ENCODE measurements around the gene SUSD4.
"Not testable (repeated sequence)": the region's sequence is repeated elsewhere in the genome, so short reads cannot be mapped to it uniquely, and the experiment has no call there.

SUSD4 gene

GRCh38 chr1:223299553-223299952 is 64.4 kb downstream of the SUSD4 start:
- in situ Hi-C loops (cut with MboI; ENCODE audit: low sequenced_read_pairs), result no loop called here

GRCh38 chr1:223298701-223299100 is 65.3 kb downstream of the SUSD4 start:
- in situ Hi-C loops (cut with MboI; ENCODE audit: low sequenced_read_pairs), result no loop called here

GRCh38 chr1:223297800-223298199 is 66.2 kb downstream of the SUSD4 start:
- in situ Hi-C loops (cut with MboI; ENCODE audit: low sequenced_read_pairs), result no loop called here

GRCh38 chr1:223291796-223292195 is 72.2 kb downstream of the SUSD4 start:
- in situ Hi-C loops (cut with MboI; ENCODE audit: low sequenced_read_pairs), result no loop called here

- in situ Hi-C loops (cut with MboI; ENCODE audit: low sequenced_read_pairs), result no loop called here
Observed at GRCh38 chr1:223290397-223290796, 73.6 kb downstream of the SUSD4 start.

GRCh38 chr1:223289621-223290020 is 74.4 kb downstream of the SUSD4 start:
- in situ Hi-C loops (cut with MboI; ENCODE audit: low sequenced_read_pairs), result no loop called here

GRCh38 chr1:223288826-223289225 is 75.2 kb downstream of the SUSD4 start:
- in situ Hi-C loops (cut with MboI; ENCODE audit: low sequenced_read_pairs), result no loop called here

GRCh38 chr1:223285452-223285851 is 78.5 kb downstream of the SUSD4 start:
- in situ Hi-C loops (cut with MboI; ENCODE audit: low sequenced_read_pairs), result no loop called here

GRCh38 chr1:223283697-223284096 is 80.3 kb downstream of the SUSD4 start:
- in situ Hi-C loops (cut with MboI; ENCODE audit: low sequenced_read_pairs), result not testable (repeated sequence)

- in situ Hi-C loops (cut with MboI; ENCODE audit: low sequenced_read_pairs), result not testable (repeated sequence)
Observed at GRCh38 chr1:223278311-223278710, 85.7 kb downstream of the SUSD4 start.

GRCh38 chr1:223276029-223276428 is 87.9 kb downstream of the SUSD4 start:
- in situ Hi-C loops (cut with MboI; ENCODE audit: low sequenced_read_pairs), result no loop called here

- in situ Hi-C loops (cut with MboI; ENCODE audit: low sequenced_read_pairs), result no loop called here
Observed at GRCh38 chr1:223273511-223273910, 90.5 kb downstream of the SUSD4 start.

GRCh38 chr1:223271085-223271781 is 92.7 kb downstream of the SUSD4 start:
- in situ Hi-C loops (cut with MboI; ENCODE audit: low sequenced_read_pairs), result no loop called here

- in situ Hi-C loops (cut with MboI; ENCODE audit: low sequenced_read_pairs), result no loop called here
Observed at GRCh38 chr1:223270155-223270554, 93.8 kb downstream of the SUSD4 start.

- in situ Hi-C loops (cut with MboI; ENCODE audit: low sequenced_read_pairs), result no loop called here
Observed at GRCh38 chr1:223269006-223269405, 95.0 kb downstream of the SUSD4 start.

- in situ Hi-C loops (cut with MboI; ENCODE audit: low sequenced_read_pairs), result no loop called here
Observed at GRCh38 chr1:223266632-223267172, 97.3 kb downstream of the SUSD4 start.

GRCh38 chr1:223264983-223265908 is 98.7 kb downstream of the SUSD4 start:
- in situ Hi-C loops (cut with MboI; ENCODE audit: low sequenced_read_pairs), result no loop called here

GRCh38 chr1:223264529-223264928 is 99.4 kb downstream of the SUSD4 start:
- in situ Hi-C loops (cut with MboI; ENCODE audit: low sequenced_read_pairs), result no loop called here

GRCh38 chr1:223261914-223262313 is 102.1 kb downstream of the SUSD4 start:
- in situ Hi-C loops (cut with MboI; ENCODE audit: low sequenced_read_pairs), result no loop called here

- in situ Hi-C loops (cut with MboI; ENCODE audit: low sequenced_read_pairs), result no loop called here
Observed at GRCh38 chr1:223260712-223261111, 103.3 kb downstream of the SUSD4 start.

GRCh38 chr1:223259462-223259861 is 104.5 kb downstream of the SUSD4 start:
- in situ Hi-C loops (cut with MboI; ENCODE audit: low sequenced_read_pairs), result no loop called here

- in situ Hi-C loops (cut with MboI; ENCODE audit: low sequenced_read_pairs), result no loop called here
Observed at GRCh38 chr1:223258751-223259198, 105.2 kb downstream of the SUSD4 start.

All from hTERT RPE-1 (cell line).